Stimulated activated memory B cell treated with anti-CD40 and anti-IgM and Interleukin-4, amounts not matched to agents 10 μg/mL and 1 μg/mL and 100 μg/mL, for 72 hours (primary cell): ENCODE results near the gene ARHGAP15.
A peak's percentile ranks its signal among the peaks of the same experiment; 100 is the strongest.

ENCODE experiments used
- ATAC-seq: fragments of 150-1000 bp; cut with Tn5 transposase; 2 replicates; pipeline ENCODE4 v1.10.0; 2021
- H3K27ac Mint-ChIP-seq: one replicate; pipeline ENCODE4 v1.8.0; 2022; ENCODE audit warnings: mild to moderate bottlenecking, mixed read lengths
- H3K27me3 Mint-ChIP-seq: one replicate; pipeline ENCODE4 v1.8.0; 2022; ENCODE audit warnings: mixed read lengths
- H3K36me3 Mint-ChIP-seq: one replicate; pipeline ENCODE4 v1.8.0; 2022; ENCODE audit warnings: mixed read lengths
- H3K4me1 Mint-ChIP-seq: one replicate; pipeline ENCODE4 v1.8.0; 2022; ENCODE audit warnings: mixed read lengths
- H3K4me3 Mint-ChIP-seq: one replicate; pipeline ENCODE4 v1.8.0; 2022; ENCODE audit warnings: mild to moderate bottlenecking, moderate library complexity, mixed read lengths
- H3K9me3 Mint-ChIP-seq: one replicate; pipeline ENCODE4 v1.8.0; 2022; ENCODE audit warnings: mixed read lengths

The ARHGAP15 gene

DNA sequence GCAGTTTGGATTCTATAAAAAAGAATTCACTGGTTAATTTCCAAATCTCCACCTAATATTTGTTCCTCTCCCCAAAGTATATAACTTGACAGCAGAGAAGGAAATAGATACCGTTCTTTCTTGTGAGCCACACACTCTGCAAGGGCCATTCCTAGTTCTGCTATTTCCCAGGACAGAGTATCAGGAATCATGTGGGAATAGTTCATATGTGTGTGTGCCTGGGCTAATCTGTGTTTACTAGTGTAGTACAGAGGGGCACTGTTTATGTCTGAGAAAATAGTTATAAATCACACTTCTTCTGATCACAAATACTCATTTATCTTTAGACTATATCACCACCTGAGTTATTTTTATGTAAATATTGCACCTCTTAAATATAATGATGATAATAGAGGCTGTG, 296.7 kb downstream of the ARHGAP15 start:
- no peaks in the 10 kb centered on the region for H3K27me3 Mint-ChIP-seq
- no peak for ATAC-seq
- H3K4me1 Mint-ChIP-seq: peaks cover 49% of the 10 kb centered on the region
- no peak overlapping the region for H3K27ac Mint-ChIP-seq
- H3K4me3 Mint-ChIP-seq: no peak overlapping the region
- H3K36me3 Mint-ChIP-seq: peaks cover 19% of the 10 kb centered on the region
- no peaks in the 10 kb centered on the region for H3K9me3 Mint-ChIP-seq

DNA sequence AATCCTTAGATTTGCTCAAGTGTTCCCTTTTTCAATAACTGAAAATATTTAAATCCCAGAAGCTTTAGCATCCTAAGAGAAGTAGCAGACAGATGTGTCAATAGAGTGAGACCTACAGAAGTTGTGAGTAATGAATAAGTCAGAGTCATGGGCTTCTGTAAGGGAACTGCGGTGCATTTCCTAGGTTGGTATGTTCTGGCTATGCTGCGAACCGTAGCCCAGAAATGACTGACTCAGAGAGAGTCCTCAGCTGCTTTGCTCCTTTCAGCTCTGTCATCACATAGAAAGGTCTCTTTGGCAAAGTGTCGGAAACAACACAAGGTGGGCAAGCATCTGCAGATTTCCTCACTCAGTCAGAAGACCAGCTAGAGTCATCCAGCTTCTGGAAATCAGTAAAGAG, 297.1 kb downstream of the ARHGAP15 start:
- Mint-ChIP-seq H3K27ac (no peak overlapping the region), H3K27me3 (no peaks in the 10 kb centered on the region), H3K36me3 (peaks cover 19% of the 10 kb centered on the region), H3K4me3 (no peak overlapping the region), H3K4me1 (peaks cover 45% of the 10 kb centered on the region), H3K9me3 (no peaks in the 10 kb centered on the region)
- ATAC-seq: no peak

DNA sequence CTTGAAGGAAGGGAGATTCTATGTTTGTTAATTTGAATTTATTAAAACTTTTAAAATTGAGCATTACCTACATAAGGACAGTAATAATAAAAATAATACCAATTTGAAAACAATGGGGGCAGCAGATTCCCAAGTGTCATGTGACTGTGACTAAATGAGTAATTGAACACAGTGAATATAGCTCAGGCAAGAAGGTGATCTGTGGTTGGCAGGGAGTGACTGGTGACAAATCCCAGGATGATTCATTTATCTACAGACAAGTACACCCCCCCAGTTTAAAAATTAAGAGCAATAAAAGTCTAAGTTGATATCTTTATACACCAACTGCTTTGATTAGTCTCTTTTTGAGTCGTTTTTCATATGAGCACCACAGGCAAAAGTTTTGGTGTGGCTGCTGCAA, 299.5 kb downstream of the ARHGAP15 start:
- H3K27ac Mint-ChIP-seq: no peak overlapping the region
- peaks cover 23% of the 10 kb centered on the region for H3K4me1 Mint-ChIP-seq
- H3K9me3 Mint-ChIP-seq: no peaks in the 10 kb centered on the region
- H3K36me3 Mint-ChIP-seq: peaks cover 11% of the 10 kb centered on the region
- H3K4me3 Mint-ChIP-seq: no peak overlapping the region
- no peak for ATAC-seq
- H3K27me3 Mint-ChIP-seq: no peaks in the 10 kb centered on the region

DNA sequence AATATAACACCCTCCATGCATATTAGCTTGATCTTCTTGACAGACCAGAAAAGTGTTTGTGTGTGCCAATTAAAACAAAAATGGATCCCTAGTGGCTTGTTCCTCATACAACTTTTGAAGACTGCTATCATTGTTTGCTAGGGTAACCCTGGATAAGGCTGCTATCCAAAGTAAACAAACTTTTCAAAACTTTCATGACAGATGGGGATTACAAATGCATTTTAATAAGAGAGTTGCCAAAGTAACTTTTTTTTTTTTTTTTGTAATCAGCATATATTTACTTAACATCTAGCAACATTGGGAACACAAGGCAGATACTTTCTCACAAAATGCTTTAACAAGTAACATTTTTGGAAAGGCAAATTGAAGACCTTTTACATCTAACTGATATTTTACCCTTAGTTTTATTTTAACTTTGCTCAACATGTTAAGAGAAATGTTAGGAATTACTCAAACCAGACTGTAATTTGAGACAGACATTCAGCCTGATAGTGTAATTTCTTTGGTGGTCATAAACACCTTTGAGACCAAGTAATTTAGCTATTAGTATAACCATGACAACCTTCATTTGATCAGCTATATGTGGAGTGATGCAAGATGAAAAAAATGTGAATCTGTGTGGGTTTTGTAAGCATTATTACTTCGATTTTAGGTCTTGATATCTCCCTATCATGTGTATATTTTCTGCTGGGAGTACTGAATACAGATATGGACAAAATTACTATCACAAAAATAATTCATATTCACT, 300.9 kb downstream of the ARHGAP15 start:
- Mint-ChIP-seq H3K4me1 (peaks cover 20% of the 10 kb centered on the region), H3K27ac (no peak overlapping the region), H3K9me3 (no peaks in the 10 kb centered on the region), H3K4me3 (no peak overlapping the region), H3K27me3 (no peaks in the 10 kb centered on the region), H3K36me3 (peaks cover 11% of the 10 kb centered on the region)
- no peak for ATAC-seq

DNA sequence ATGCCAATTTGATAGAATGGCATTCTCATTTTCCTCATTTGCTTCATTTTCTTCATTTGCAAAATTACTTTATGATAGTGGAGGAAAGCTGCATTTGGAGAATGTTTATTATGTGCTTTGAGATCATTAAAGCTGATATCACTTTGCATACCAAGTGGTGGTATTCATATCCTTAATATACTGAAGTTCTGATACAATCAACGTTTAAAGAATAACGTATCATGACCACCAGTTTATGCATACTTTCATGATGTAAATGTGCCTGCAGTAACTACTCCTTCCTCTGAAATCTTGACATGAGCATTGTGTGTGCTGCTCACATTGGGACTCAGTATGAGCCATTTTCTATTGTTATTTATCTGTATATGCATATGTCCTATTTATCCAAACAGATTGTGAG, 302.1 kb downstream of the ARHGAP15 start:
- ATAC-seq: no peak
- no peaks in the 10 kb centered on the region for H3K9me3 Mint-ChIP-seq
- no peak overlapping the region for H3K4me3 Mint-ChIP-seq

DNA sequence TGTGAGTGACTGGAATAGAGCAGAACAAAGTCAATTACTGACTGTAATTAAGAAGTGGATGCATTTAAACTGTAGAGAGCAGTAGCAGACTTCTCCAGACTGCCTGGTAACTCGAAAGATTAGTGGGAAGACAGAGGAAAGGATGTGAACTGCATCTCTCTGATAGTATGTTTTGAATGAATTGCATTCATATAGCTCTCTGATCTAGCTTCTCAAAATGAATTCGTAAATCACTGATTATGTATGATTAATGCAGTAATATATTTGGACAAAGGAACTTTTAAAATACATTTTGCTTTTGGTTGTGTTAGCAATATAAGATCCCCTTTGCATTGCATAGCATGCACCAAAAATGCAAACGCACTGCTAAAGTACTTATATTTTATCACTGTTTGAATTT, 304.0 kb downstream of the ARHGAP15 start:
- Mint-ChIP-seq H3K9me3 (no peaks in the 10 kb centered on the region), H3K36me3 (peaks cover 4% of the 10 kb centered on the region), H3K4me3 (no peak overlapping the region), H3K27ac (no peak overlapping the region), H3K27me3 (no peaks in the 10 kb centered on the region), H3K4me1 (peaks cover 3% of the 10 kb centered on the region)
- ATAC-seq: no peak

More for the DNA sequence above, 302.1 kb downstream of the ARHGAP15 start:
- peaks cover 14% of the 10 kb centered on the region for H3K4me1 Mint-ChIP-seq
- H3K27me3 Mint-ChIP-seq: no peaks in the 10 kb centered on the region
- no peak overlapping the region for H3K27ac Mint-ChIP-seq
- peaks cover 6% of the 10 kb centered on the region for H3K36me3 Mint-ChIP-seq

DNA sequence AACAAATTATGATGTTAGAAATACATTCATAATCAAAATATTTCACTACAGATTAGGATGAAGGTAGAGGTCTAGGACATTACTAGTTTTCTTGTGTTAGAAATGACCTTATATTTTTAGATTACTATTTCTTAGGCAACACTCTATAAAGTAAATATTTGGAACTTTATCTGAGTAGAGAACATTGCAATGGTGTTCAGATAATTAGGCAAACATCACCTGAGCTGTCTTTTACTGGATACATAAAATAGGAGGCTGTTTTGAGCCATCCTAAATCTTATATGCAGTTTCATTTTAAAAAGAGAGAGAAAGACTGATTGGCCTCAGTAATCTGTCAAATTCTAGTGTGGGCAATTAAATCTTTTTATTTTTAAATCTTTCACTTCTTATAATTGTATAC, 304.6 kb downstream of the ARHGAP15 start:
- H3K36me3 Mint-ChIP-seq: peaks cover 8% of the 10 kb centered on the region
- no peak overlapping the region for H3K27ac Mint-ChIP-seq
- no peak for ATAC-seq
- H3K4me1 Mint-ChIP-seq: no peaks in the 10 kb centered on the region
- no peaks in the 10 kb centered on the region for H3K9me3 Mint-ChIP-seq
- no peak overlapping the region for H3K4me3 Mint-ChIP-seq
- no peaks in the 10 kb centered on the region for H3K27me3 Mint-ChIP-seq

DNA sequence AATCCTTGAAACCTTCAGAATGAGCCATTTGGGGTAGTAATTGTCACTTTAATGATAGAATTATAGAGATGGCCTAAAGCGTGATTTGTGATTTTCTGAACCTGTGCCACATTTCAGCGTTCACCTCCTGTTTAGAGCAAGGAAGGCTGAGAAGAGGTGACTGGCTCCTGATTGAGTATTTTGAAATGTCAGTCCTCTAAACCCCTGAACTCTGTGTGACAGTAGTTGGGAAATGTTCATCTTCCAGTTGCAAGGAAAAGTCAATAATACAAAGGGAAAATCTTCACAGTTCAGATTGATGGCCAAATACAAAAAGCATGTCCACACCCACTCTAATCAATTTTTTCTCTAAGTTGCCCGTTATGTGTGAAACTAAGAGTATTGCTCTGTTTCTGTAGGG, 305.2 kb downstream of the ARHGAP15 start:
- Mint-ChIP-seq H3K9me3 (no peaks in the 10 kb centered on the region), H3K27me3 (no peaks in the 10 kb centered on the region), H3K4me1 (no peaks in the 10 kb centered on the region), H3K27ac (no peak overlapping the region), H3K36me3 (peaks cover 8% of the 10 kb centered on the region), H3K4me3 (no peak overlapping the region)
- no peak for ATAC-seq

DNA sequence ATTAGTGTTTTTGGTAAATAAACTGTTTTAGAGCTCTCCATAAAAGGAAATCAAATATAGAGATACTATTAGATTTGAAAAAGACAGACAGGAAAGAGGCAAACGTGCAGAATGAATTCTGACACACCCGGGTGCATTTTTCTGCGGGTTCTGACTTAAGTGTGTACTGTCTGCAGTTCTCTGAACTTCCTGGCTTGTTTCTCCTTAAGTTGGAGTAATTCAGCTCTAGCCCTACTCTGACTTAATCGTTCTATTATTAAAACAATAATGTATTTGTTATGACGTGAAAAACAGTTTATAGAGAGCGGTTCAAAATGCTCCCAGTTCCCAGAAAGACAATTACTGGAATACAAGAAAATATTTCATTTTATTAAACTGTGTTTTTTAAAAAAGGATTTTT, 305.9 kb downstream of the ARHGAP15 start:
- no peaks in the 10 kb centered on the region for H3K4me1 Mint-ChIP-seq
- peaks cover 8% of the 10 kb centered on the region for H3K36me3 Mint-ChIP-seq
- H3K27me3 Mint-ChIP-seq: no peaks in the 10 kb centered on the region
- H3K27ac Mint-ChIP-seq: no peak overlapping the region
- H3K4me3 Mint-ChIP-seq: no peak overlapping the region
- no peak for ATAC-seq
- H3K9me3 Mint-ChIP-seq: no peaks in the 10 kb centered on the region

DNA sequence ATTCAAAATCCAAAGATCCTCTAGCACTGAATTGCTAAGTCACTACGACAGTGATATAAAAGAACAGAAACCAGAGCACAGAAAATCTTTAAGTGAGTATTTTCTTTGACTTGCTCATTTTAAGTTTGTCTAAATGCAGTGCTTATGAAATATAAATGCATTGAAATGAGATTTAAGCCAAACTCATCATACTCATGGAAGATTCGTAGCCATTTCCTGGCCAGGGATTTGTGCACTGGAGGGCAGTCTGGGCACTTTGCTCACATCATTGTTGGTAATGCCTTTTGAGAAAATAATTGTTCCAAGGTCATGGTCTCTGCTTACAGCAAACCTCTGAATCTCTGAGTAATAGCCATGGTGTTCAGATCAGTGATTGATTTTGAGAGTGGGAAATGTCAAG, 307.7 kb downstream of the ARHGAP15 start:
- Mint-ChIP-seq H3K4me3 (no peak overlapping the region), H3K9me3 (no peaks in the 10 kb centered on the region), H3K4me1 (no peaks in the 10 kb centered on the region), H3K27ac (no peak overlapping the region), H3K27me3 (no peaks in the 10 kb centered on the region), H3K36me3 (peaks cover 23% of the 10 kb centered on the region)
- no peak for ATAC-seq

DNA sequence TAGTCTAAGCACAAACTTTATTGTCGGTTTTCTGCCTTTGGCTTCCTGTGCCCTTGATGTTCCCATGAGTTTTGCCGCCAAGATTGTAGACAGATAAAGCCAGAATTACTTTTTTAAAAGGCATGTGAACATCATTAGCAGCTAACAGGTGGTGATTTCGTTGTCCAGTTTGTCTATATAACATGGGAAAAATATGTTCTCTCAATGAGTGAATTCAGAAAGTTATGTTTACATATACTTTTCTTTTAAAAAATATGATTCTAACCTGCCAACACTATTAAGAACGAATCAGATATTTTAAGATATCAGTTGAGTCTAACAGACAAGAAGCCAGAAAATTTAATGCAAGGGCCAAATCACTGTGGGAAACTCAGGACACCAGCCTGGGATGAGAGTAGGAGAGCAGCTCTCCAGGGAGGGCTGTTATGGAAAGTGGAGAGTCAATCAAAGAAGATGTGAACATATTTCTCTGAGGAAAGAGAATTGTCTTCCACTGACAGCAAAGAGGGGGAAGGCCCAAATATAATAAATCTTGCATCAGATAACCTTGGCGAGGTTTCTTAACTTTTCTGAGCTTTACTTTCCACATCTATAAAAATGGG, 311.3 kb downstream of the ARHGAP15 start:
- Mint-ChIP-seq H3K27ac (no peak overlapping the region), H3K4me3 (no peak overlapping the region), H3K27me3 (no peaks in the 10 kb centered on the region), H3K4me1 (no peaks in the 10 kb centered on the region), H3K36me3 (peaks cover 36% of the 10 kb centered on the region), H3K9me3 (no peaks in the 10 kb centered on the region)
- no peak for ATAC-seq

DNA sequence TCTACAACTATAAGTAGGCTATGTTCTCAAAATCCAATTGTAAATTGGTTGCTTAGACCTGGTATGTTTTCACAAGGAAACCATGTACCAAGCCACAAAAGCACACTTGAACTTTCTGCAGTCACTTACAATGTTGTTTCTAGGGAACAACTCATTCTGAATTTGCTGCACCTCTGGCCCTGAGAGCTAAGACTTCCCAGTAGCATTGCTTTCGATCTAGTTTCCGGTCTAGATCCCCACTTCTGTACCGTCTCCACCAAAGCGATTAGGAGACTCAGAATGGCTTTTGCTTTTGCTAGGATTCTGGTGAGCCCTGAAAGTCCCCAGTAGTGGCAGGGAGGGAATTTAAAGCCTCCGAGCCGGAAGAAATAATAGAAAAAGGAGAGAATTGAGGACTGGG, 313.0 kb downstream of the ARHGAP15 start:
- peak overlapping the region; percentile 42 for H3K27ac Mint-ChIP-seq
- no peak for ATAC-seq
- H3K4me3 Mint-ChIP-seq: no peak overlapping the region
- H3K4me1 Mint-ChIP-seq: no peaks in the 10 kb centered on the region
- H3K36me3 Mint-ChIP-seq: peaks cover 36% of the 10 kb centered on the region
- no peaks in the 10 kb centered on the region for H3K27me3 Mint-ChIP-seq
- H3K9me3 Mint-ChIP-seq: no peaks in the 10 kb centered on the region

DNA sequence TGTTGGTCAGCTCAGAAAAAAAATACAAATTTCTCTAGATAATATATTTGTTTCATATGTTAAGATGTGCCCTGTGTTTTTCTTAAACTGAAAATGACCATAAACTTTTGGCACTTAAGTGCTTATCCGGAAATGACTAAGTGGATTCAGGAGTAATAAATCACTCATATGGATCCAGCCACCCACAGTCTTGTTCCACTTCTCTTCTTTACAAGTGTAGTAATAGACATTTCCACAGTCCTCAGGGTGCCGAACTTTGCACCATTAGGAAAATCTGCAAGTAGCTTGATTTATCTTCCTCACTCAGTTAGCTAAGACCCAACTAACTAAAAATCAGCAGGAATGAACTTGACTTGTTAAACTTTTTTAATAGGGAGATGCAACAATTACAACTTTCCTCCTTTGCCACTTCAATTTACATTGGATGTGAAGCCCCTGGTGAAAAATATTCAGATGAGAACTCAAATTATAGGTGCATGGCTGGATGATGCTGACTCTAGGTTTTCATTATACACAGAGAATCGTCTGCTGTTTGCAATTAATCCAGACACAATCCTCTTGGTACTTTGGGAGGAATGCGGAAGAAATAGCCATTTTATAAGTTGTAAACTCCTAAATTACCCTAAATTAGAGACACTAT, 322.5 kb downstream of the ARHGAP15 start:
- Mint-ChIP-seq H3K36me3 (peaks cover 55% of the 10 kb centered on the region), H3K4me3 (no peak overlapping the region), H3K4me1 (no peaks in the 10 kb centered on the region), H3K27me3 (no peaks in the 10 kb centered on the region), H3K27ac (no peak overlapping the region), H3K9me3 (peaks cover 2% of the 10 kb centered on the region)
- ATAC-seq: peak; percentile 27

DNA sequence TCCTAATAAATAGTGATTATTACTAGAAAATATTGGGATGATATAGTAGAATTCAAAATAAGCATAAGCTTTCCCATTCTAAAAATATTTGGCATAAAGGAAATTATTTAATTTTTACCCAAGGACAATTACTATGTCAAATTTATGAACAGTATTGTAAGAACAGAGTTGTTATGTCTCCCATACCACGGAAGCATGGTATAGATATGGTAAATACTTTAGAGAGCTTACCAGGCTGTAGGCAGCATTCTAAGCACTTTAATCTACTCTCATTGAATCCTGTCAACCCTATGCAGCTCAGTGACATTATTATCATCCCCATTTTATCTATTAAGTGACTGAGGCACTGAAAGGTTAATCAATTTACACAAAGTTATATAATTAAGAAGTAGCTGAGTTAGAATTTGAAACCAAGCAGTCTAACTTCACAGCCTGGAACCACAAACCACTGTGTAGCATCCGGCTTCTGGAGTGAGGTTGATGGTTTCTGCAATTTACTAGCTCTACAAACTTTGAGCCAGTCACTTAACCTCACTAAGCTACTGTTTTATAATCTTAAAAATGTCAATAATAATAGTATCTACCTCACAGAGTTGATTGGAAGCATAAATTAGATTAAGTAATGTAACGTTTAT, 323.7 kb downstream of the ARHGAP15 start:
- no peak overlapping the region for H3K4me3 Mint-ChIP-seq
- H3K27ac Mint-ChIP-seq: no peak overlapping the region

DNA sequence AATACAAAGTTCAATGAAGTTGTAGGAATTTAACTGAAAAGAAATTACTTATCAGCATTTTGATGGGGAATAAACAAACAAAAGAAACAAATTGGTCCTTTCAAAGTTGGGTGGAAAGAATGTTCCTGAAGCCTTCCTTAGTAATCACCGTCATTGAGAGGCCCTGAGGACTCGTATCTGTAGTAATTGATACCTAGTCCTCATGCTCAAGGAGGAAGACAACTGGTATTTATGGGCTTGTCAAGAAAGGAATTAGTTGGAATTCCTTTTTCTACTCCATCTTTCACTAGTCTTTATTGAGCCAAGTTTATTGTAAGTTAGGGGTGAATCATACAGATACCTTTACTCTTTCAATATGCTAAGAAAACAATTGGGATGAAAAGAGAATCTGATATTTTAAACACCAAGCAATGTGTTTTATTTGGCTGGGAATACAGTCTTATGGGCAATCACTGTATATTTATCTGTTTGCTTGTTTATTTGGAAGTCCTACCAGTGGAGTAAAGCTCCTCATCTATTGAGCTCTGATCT, 324.8 kb downstream of the ARHGAP15 start:
- no peak for ATAC-seq
- Mint-ChIP-seq H3K4me3 (no peak overlapping the region), H3K27ac (no peak overlapping the region), H3K27me3 (no peaks in the 10 kb centered on the region), H3K36me3 (peaks cover 44% of the 10 kb centered on the region), H3K4me1 (no peaks in the 10 kb centered on the region), H3K9me3 (peaks cover 2% of the 10 kb centered on the region)

More for the DNA sequence above, 323.7 kb downstream of the ARHGAP15 start:
- H3K9me3 Mint-ChIP-seq: peaks cover 2% of the 10 kb centered on the region
- no peaks in the 10 kb centered on the region for H3K27me3 Mint-ChIP-seq
- H3K4me1 Mint-ChIP-seq: no peaks in the 10 kb centered on the region
- peaks cover 50% of the 10 kb centered on the region for H3K36me3 Mint-ChIP-seq
- ATAC-seq: no peak
